Measurements from ENCODE around the gene CFAP68. TPM values are rescaled to one million over a fixed set of nuclear protein-coding genes. Genes with fewer than 3 reads are reported as not detected.
A peak's percentile ranks its signal among the peaks of the same experiment; 100 is the strongest.

Gene CFAP68
- total and polyA plus RNA-seq, 2 of the 4 experiments (the other 2 are of a cell fraction) = 10.2 to 17.0 TPM

DNA sequence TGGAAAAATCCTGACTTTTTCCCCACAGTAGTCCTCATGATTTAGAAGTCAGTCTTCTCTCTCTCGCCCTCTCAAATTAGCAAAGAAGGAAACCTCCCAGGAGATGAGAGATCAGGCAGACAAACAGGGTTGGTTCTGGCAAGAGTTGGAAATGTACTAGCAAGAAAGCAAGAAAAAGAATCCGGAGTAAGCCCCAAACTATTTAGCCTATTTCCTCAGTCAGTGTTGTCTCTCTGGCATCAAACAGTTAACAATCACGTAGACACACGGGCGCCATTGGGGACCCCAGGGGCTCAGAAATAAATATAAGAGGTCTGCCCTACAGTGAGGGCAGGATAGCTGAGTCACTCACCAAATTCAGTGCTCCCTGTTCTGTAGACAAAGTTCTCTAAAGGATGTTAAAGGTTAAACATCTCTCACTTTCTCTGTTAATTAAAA, 44.0 kb downstream of the CFAP68 start:
- H3K9me1 ChIP-seq (ENCODE audit: insufficient read depth, low read length) = peaks cover 21% of the 10 kb centered on the region
- no CpG with 5 or more reads among the region's 5 CpGs for WGBS, 2 experiments (ENCODE audit: extremely low coverage in 2 of 2, insufficient read length in 1 of 2)
- peak overlapping the region; percentile 97 for H2BK20ac ChIP-seq (ENCODE audit: low read depth, low read length)
- peak overlapping the region; percentile 52 for H3K27ac ChIP-seq (ENCODE audit: insufficient read depth, low read length)
- peak; percentile 48 for DNase-seq
- H2AK5ac ChIP-seq (ENCODE audit: low read depth, low read length) = peak overlapping the region; percentile 94; the same call in 1 of the 2 replicates
- peak overlapping the region; percentile 75 for H3K4me2 ChIP-seq (ENCODE audit: low read depth, low read length)
- H3K4me1 ChIP-seq (ENCODE audit: control insufficient read depth, insufficient read depth, low read length) = peaks cover 17% of the 10 kb centered on the region
- CTCF ChIA-PET = no interaction called here
- H3K14ac ChIP-seq (replicated peaks; ENCODE audit: low read depth, low read length) = peak overlapping the region; percentile 97
- H3K79me1 ChIP-seq (ENCODE audit: low read depth in 1 of 2, low read length in 2 of 2) = peaks cover 0 to 8% of the 10 kb centered on the region in 2 experiments; a peak in 2 of 4 replicates
- peak overlapping the region; percentile 85 for H2AK9ac ChIP-seq (replicated peaks; ENCODE audit: low read depth, low read length, poor library complexity)
- in situ Hi-C loops (cut with MboI; ENCODE audit: low sequenced_read_pairs) = loop anchor here (5.0 kb wide), 1 partner anchor 41 kb away; no protein-coding TSS in a partner anchor
- peak; percentile 0; the same call in 1 of the 2 replicates for ATAC-seq (ENCODE audit: low read depth)
- no peaks in the 10 kb centered on the region for H4K20me1 ChIP-seq (ENCODE audit: insufficient read depth, low read length)
- H4K8ac ChIP-seq (ENCODE audit: low read depth in 2 of 2, low read length in 2 of 2) = peak overlapping the region; percentile 90 to 94
- H3K18ac ChIP-seq (ENCODE audit: low read depth, low read length) = peak overlapping the region; percentile 34
- no TSS peak for BruUV-seq (replicated peaks)
- peak overlapping the region; percentile 83; the same call in 1 of the 2 replicates for H3K23ac ChIP-seq (ENCODE audit: low read depth, low read length)
- TF ChIP-seq MAFK (IDR thresholded peaks at IDR 0.05; ENCODE audit: low read depth, low read length) (no peak), FOS (IDR thresholded peaks at IDR 0.05; ENCODE audit: low read depth, low read length) (no peak), NFE2L2 (IDR thresholded peaks at IDR 0.05; ENCODE audit: low read depth, low read length) (peak; percentile 46), RCOR1 (IDR thresholded peaks at IDR 0.05; ENCODE audit: insufficient replicate concordance, low read length) (no peak), POLR2A (IDR thresholded peaks at IDR 0.05; ENCODE audit: low read depth, low read length) (0 out of 2 replicates have a peak, but pooled peaks have one; percentile 15), ELK1 (IDR thresholded peaks at IDR 0.05; ENCODE audit: borderline replicate concordance, low read depth, low read length) (no peak), BHLHE40 (IDR thresholded peaks at IDR 0.05; ENCODE audit: low read depth, low read length) (no peak)
- H3K9ac ChIP-seq (ENCODE audit: low read depth, low read length) = peak overlapping the region; percentile 57
- H2BK5ac ChIP-seq (ENCODE audit: low read depth, low read length, poor library complexity, severe bottlenecking) = peak overlapping the region; percentile 90
- dilution Hi-C loops (cut with HindIII; ENCODE audit: low sequenced_read_pairs, unreplicated experiment) = no loop called here
- peak overlapping the region; percentile 88 for H3K56ac ChIP-seq (ENCODE audit: extremely low read depth, insufficient read depth, low read length)
- no peaks in the 10 kb centered on the region for H3K9me3 ChIP-seq (ENCODE audit: control insufficient read depth, insufficient read depth, low read length)
- H2BK120ac ChIP-seq (ENCODE audit: low read depth, low read length) = peak overlapping the region; percentile 85
- intact Hi-C loops (cut with micrococcal nuclease) = no loop called here
- POLR2A ChIA-PET (ENCODE audit: unreplicated experiment) = no interaction called here
- peak overlapping the region; percentile 96 for H4K91ac ChIP-seq (ENCODE audit: insufficient read depth, low read depth, low read length)
- H2BK15ac ChIP-seq (ENCODE audit: low read depth, low read length) = peak overlapping the region; percentile 91; the same call in 2 of the 3 replicates
- H3K4ac ChIP-seq (ENCODE audit: low read depth, low read length) = peak overlapping the region; percentile 98
- peak overlapping the region; percentile 46 for H4K5ac ChIP-seq (ENCODE audit: low read depth, low read length)
- no peaks in the 10 kb centered on the region for H3K36me3 ChIP-seq (ENCODE audit: control insufficient read depth, insufficient read depth, low read length)
- H2AFZ ChIP-seq (replicated peaks; ENCODE audit: low read length, poor library complexity) = peak overlapping the region; percentile 84
- H3K27me3 ChIP-seq (ENCODE audit: control insufficient read depth, insufficient read depth, low read length) = no peaks in the 10 kb centered on the region
- no peak overlapping the region for H3K4me3 ChIP-seq (ENCODE audit: insufficient read depth, low read depth, low read length)

Measured in IMR-90 (cell line).